Neural progenitor cell (in vitro differentiated cells): ENCODE measurements around the gene BABAM1. TPM values are rescaled to one million over a fixed set of nuclear protein-coding genes. Genes with fewer than 3 reads are reported as not detected.

Source experiments
- DNase-seq: peaks from one replicate; pipeline ENCODE4 v3.0.0-alpha.2; 2016; ENCODE audit warnings: low spot score
- H2AFZ ChIP-seq: fragments of 200-600 bp; sonication (generic); replicated peaks from 2 replicates; pipeline ENCODE4 v1.6.1; 2016; ENCODE audit warnings: antibody characterized with exemption
- H3F3A ChIP-seq: fragments of 200-600 bp; sonication (generic); 2 replicates; pipeline ENCODE4 v1.6.1; 2016; ENCODE audit warnings: antibody characterized with exemption, low read depth
- H3K27ac ChIP-seq: fragments of 200-600 bp; sonication (generic); 2 replicates; pipeline ENCODE4 v1.5.1; 2016; ENCODE audit warnings: mild to moderate bottlenecking
- H3K27me3 ChIP-seq: fragments of 200-600 bp; sonication (generic); 2 replicates; pipeline ENCODE4 v1.6.1; 2016; ENCODE audit warnings: mild to moderate bottlenecking, moderate library complexity
- H3K36me3 ChIP-seq: fragments of 200-600 bp; sonication (generic); 2 replicates; pipeline ENCODE4 v1.5.1; 2016
- H3K4me1 ChIP-seq: fragments of 200-600 bp; sonication (generic); 2 replicates; pipeline ENCODE4 v1.6.1; 2016; ENCODE audit warnings: mixed run types
- H3K4me2 ChIP-seq: fragments of 200-600 bp; sonication (generic); 2 replicates; pipeline ENCODE4 v1.6.1; 2016
- H3K4me3 ChIP-seq: fragments of 200-600 bp; sonication (generic); 2 replicates; pipeline ENCODE4 v1.5.1; 2016
- H3K79me2 ChIP-seq: fragments of 200-600 bp; sonication (generic); 2 replicates; pipeline ENCODE4 v1.6.1; 2016; ENCODE audit warnings: low read depth
- H3K9ac ChIP-seq: fragments of 200-600 bp; sonication (generic); 2 replicates; pipeline ENCODE4 v1.6.1; 2016
- H3K9me3 ChIP-seq: fragments of 200-600 bp; sonication (generic); 2 replicates; pipeline ENCODE4 v1.5.1; 2016; ENCODE audit warnings: low read depth
- H4K20me1 ChIP-seq: fragments of 200-600 bp; sonication (generic); 2 replicates; pipeline ENCODE4 v1.6.1; 2016; ENCODE audit warnings: low read depth
- H3K27ac Mint-ChIP-seq: 3 replicates; pipeline ENCODE4 v1.8.0; 2021; ENCODE audit warnings: mixed read lengths
- H3K27me3 Mint-ChIP-seq: 2 replicates; pipeline ENCODE4 v1.8.0; 2022; ENCODE audit warnings: low read depth, mild to moderate bottlenecking, inconsistent platforms, moderate library complexity, mixed read lengths; ENCODE audit not compliant: insufficient read depth
- H3K36me3 Mint-ChIP-seq: 3 replicates; pipeline ENCODE4 v1.8.0; 2021; ENCODE audit warnings: mixed read lengths
- H3K4me1 Mint-ChIP-seq: 3 replicates; pipeline ENCODE4 v1.8.0; 2021; ENCODE audit warnings: mixed read lengths
- H3K4me3 Mint-ChIP-seq: 3 replicates; pipeline ENCODE4 v1.8.0; 2021; ENCODE audit warnings: mild to moderate bottlenecking, moderate library complexity, mixed read lengths
- H3K9me3 Mint-ChIP-seq: 3 replicates; pipeline ENCODE4 v1.8.0; 2020; ENCODE audit warnings: mixed read lengths
- CTCF ChIP-seq: fragments of 200-600 bp; sonication (generic); IDR thresholded peaks from 2 replicates; pipeline ENCODE4 v1.5.1; 2017; ENCODE audit warnings: antibody characterized with exemption, mild to moderate bottlenecking
- EZH2 ChIP-seq: fragments of 200-600 bp; sonication (generic); IDR thresholded peaks from 2 replicates; pipeline ENCODE4 v1.6.1; 2017; ENCODE audit warnings: antibody characterized with exemption, mild to moderate bottlenecking, moderate library complexity
- EZH2phosphoT487 ChIP-seq: fragments of 200-600 bp; sonication (generic); IDR thresholded peaks from 2 replicates; pipeline ENCODE4 v1.6.1; 2017; ENCODE audit warnings: antibody characterized with exemption
- total RNA-seq: library from RNA; depleted of rRNA; stranded (reverse); fragments of >200 nt; gene quantifications from 2 replicates; pipeline ENCODE4 v1.2.3, GENCODE V29; 2015; ENCODE audit warnings: low replicate concordance

BABAM1 gene
- total RNA-seq, 1 donor from 2014 or later: 89.8 TPM

GRCh38 chr19:17314007-17314593, 46.9 kb downstream of the BABAM1 start:
- Histone ChIP-seq H3K4me1 (peaks cover 7% of the 10 kb centered on the region), H3K36me3 (no peaks in the 10 kb centered on the region), H3K27me3 (no peaks in the 10 kb centered on the region), H3K9ac (no peak overlapping the region), H3K9me3 (no peaks in the 10 kb centered on the region), H3K4me2 (no peak overlapping the region), H4K20me1 (peaks cover 21% of the 10 kb centered on the region), H3F3A (peaks cover 9% of the 10 kb centered on the region), H3K27ac (no peak overlapping the region), H3K79me2 (peaks cover 35% of the 10 kb centered on the region), H3K4me3 (no peak overlapping the region), H2AFZ (no peak overlapping the region)
- DNase-seq: no peak
- peaks cover 14% of the 10 kb centered on the region for H3K4me1 Mint-ChIP-seq
- H3K9me3 Mint-ChIP-seq: no peaks in the 10 kb centered on the region
- H3K27me3 Mint-ChIP-seq: peaks cover 2% of the 10 kb centered on the region
- TF ChIP-seq EZH2phosphoT487: no peak
- TF ChIP-seq CTCF: no peak
- no peak for TF ChIP-seq EZH2
- H3K4me3 Mint-ChIP-seq: no peak overlapping the region
- H3K27ac Mint-ChIP-seq: no peak overlapping the region
- peaks cover 9% of the 10 kb centered on the region for H3K36me3 Mint-ChIP-seq

- Histone ChIP-seq H3F3A (peaks cover 7% of the 10 kb centered on the region), H3K27ac (no peak overlapping the region), H4K20me1 (peaks cover 5% of the 10 kb centered on the region), H3K4me2 (no peak overlapping the region), H3K79me2 (no peaks in the 10 kb centered on the region), H3K36me3 (no peaks in the 10 kb centered on the region), H2AFZ (no peak overlapping the region), H3K4me1 (no peaks in the 10 kb centered on the region), H3K9me3 (no peaks in the 10 kb centered on the region), H3K27me3 (no peaks in the 10 kb centered on the region), H3K9ac (no peak overlapping the region), H3K4me3 (no peak overlapping the region)
- Mint-ChIP-seq H3K36me3 (peaks cover 12% of the 10 kb centered on the region), H3K27me3 (peaks cover 4% of the 10 kb centered on the region), H3K27ac (no peak overlapping the region), H3K4me3 (no peak overlapping the region), H3K4me1 (no peaks in the 10 kb centered on the region), H3K9me3 (no peaks in the 10 kb centered on the region)
- no peak for DNase-seq
- no peak for TF ChIP-seq EZH2phosphoT487
- TF ChIP-seq EZH2: no peak
- no peak for TF ChIP-seq CTCF
Measured at GRCh38 chr19:17318966-17319365, 51.7 kb downstream of the BABAM1 start.

- Histone ChIP-seq H3K9ac (no peak overlapping the region), H3K27me3 (no peaks in the 10 kb centered on the region), H3K4me1 (no peaks in the 10 kb centered on the region), H3K79me2 (no peaks in the 10 kb centered on the region), H3K4me2 (no peak overlapping the region), H4K20me1 (peaks cover 6% of the 10 kb centered on the region), H3K27ac (no peak overlapping the region), H3F3A (peaks cover 7% of the 10 kb centered on the region), H3K36me3 (no peaks in the 10 kb centered on the region), H2AFZ (no peak overlapping the region), H3K4me3 (no peak overlapping the region), H3K9me3 (no peaks in the 10 kb centered on the region)
- Mint-ChIP-seq H3K27me3 (peaks cover 4% of the 10 kb centered on the region), H3K9me3 (no peaks in the 10 kb centered on the region), H3K27ac (peak overlapping the region; percentile 40), H3K4me1 (no peaks in the 10 kb centered on the region), H3K36me3 (peaks cover 12% of the 10 kb centered on the region), H3K4me3 (no peak overlapping the region)
- no peak for TF ChIP-seq EZH2phosphoT487
- TF ChIP-seq EZH2: no peak
- TF ChIP-seq CTCF: no peak
- DNase-seq: no peak
Measured at GRCh38 chr19:17319473-17320238, 52.4 kb downstream of the BABAM1 start.
